ENCODE data around the gene LEMD1. TPM values are rescaled to one million over a fixed set of nuclear protein-coding genes. Genes with fewer than 3 reads are reported as not detected.
"Not testable (repeated sequence)": the region's sequence is repeated elsewhere in the genome, so short reads cannot be mapped to it uniquely, and the experiment has no call there.

Gene LEMD1
- total RNA-seq, 1 experiment from 2014 or later, result 0.27 TPM

DNA sequence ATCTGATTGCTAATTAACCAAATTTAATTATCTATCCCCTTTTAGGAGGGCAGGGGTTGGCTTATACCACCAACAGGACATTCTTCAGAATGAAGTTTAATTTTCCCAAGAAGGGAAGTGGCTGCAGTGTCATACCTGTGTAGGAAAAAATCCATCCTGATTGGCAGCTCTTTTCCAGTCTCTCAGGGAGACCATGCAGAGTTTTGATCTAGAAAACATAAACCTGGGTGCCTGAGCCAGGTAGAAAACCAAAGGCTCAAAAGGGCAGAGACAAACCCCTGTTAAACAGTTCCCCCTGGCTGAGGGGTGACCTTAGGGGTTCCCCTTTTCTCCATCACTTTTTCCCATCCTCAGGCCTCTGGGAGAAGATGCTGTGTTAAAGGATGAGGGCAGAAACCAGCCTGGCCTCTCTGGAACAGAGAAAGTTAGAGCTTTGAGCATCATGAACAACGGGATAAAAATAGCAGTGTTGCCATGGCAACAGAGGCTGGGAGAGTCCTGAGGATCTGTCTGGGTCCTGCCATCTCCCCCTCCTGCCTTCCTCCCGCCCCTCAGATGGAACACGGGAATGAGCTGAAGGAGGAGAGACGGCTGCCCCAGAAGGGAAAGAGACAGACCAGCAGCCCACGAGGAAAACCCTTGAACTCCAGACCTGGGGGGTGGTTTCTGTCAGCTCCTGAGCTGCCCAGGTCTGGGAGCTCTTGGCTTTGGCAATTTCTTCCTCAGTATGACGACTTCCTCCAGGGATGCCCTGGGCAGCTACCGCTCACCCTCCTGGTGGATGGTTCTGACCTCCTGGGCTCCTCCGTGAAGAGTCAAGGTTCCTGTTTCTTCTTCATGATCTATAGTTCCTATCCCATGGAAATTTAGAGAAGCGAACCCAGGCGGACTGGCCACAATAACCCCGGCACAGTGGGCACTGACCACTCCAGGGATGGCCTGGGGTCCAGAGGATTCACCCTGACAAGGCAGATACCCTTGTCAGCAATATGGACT, 14.0 kb upstream of the LEMD1 start:
- no peak for DNase-seq (ENCODE audit: low read depth)
- in situ Hi-C loops (cut with HindIII; ENCODE audit: low pct_unique_long_range_greater_than_20kb, low sequenced_read_pairs), result no loop called here

DNA sequence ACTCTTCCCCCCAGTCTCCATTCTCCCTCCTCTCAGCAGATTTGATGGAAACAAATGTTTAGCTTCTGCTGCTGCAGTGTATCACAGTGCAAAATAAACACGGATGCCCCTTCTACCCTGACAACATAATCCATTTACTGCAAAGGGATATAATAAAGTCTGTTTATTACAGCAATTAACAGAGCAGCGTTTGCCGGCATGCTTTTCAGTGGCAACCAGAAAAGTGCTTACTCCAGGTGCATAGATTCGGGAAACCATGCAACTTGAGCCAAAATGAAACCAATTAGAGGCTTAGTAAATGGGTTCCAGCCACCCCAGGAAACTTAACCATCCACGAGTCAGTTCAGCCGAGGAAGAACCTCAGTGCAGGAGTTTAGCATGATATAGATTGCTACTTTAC, 12.9 kb upstream of the LEMD1 start:
- DNase-seq (ENCODE audit: low read depth), result no peak
- in situ Hi-C loops (cut with HindIII; ENCODE audit: low pct_unique_long_range_greater_than_20kb, low sequenced_read_pairs), result no loop called here

DNA sequence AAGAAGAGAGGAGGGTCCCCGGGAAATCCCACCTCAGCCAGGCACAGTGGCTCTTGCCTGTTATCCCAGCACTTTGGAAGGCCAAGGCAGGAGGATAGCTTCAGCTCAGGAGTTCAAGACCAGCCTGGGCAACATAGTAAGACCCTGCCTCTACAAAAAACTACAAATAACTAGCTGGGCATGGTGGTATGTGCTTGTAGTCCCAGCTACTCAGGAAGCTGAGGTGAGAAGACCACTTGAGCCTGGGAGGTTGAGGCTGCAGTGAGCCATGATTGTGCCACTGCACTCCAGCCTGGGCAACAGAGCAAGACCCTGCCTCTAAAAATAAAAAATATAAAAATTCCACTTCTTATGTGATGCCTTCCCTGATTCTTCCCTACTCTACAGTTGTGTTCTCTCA, 10.8 kb upstream of the LEMD1 start:
- DNase-seq (ENCODE audit: low read depth); in situ Hi-C loops (cut with HindIII; ENCODE audit: low pct_unique_long_range_greater_than_20kb, low sequenced_read_pairs): not testable (repeated sequence)

DNA sequence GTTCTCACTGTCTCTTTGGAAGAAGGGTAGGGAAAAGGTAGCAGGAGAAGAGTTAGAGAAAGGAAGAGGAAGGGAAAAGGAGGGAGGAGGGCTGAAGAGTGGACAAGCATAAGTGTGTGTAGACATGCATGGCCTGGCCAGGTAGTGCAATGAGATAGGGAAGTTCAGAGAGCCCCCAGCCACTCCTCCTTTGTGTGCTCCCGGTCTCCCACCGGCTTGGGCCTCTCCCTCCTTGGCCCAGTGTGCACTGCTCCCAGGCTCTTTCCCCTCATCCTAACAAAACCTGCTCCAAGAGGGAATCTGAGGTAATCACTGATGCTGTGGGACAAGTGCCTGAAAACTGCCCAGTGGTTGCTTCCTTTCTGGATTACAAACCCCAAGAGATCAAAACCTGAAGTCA, 10.3 kb upstream of the LEMD1 start:
- no peak for DNase-seq (ENCODE audit: low read depth)
- in situ Hi-C loops (cut with HindIII; ENCODE audit: low pct_unique_long_range_greater_than_20kb, low sequenced_read_pairs), result no loop called here

DNA sequence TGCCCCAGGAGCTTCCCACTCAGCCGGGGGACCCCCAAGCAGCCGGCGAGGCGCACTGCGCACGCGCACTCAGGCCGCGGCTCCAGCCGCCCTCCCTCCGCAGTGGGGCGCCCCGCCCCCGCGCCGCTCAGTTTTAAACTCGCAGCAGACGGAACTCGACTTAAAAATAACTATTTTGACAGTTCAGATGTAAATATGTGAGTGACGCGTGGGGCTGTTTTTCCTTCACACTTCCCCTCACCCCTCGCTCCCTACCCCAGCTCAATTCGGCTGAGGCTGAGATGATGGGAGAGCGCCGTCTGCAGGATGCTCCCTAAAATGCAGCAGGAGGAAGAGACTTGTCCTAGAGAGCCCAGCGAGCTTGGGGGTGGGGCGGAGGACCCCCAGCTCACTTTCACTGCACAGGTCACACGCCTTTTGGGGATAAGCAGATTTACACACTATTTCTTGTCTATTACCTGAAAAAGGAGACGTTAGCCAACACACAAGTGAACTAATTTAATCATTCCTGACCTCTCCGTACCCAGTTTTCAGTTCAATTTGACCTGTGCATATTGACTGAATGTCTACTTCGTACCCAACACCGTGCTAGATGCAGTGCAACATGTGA, 8.9 kb upstream of the LEMD1 start:
- in situ Hi-C loops (cut with HindIII; ENCODE audit: low pct_unique_long_range_greater_than_20kb, low sequenced_read_pairs), result no loop called here
- peak; percentile 44 for DNase-seq (ENCODE audit: low read depth)

DNA sequence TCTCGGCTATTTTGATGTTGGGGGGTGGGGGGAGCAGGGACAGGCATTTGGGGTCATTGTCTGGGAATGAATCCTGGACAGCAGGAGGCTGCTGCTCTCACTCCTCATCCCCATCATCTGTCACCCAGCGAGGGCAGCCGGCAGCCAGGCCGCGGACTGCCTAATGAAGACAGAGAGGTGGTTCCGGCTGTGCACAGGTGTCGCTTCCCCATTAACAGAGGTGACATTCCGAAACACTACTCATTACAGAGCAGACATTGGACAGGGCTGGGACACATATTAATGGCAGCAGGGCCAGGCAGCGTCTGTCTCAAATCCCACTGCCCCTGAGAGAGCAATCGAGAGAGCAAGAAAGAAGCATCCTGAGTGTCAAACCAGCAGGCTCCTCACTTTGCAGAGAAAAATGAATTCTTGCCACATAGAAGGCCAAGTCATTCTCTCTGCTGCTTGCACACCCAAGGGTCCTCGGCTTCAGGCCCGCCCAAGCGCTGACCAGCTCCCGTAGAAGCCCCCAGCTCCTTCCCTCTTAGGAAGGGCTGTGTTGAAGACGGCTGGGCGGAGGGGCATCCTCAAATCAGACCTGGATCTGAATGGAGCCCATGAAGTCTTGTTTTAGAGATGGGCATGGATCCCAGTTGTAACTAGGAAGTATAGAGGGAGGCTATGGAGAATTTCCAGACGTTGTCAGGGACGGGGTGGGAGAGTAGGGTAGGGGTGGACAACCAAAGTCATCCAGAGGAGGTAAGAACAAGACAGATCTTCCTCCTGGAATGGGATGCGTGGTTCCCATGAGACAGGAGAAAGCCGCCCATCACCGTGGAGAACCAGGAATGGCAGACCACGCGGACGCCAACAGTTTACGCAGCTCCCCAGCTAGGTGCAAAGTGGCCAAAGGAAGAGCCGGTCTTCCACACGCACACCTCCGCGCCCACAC, 8.2 kb upstream of the LEMD1 start:
- in situ Hi-C loops (cut with HindIII; ENCODE audit: low pct_unique_long_range_greater_than_20kb, low sequenced_read_pairs), result no loop called here
- DNase-seq (ENCODE audit: low read depth), result no peak

DNA sequence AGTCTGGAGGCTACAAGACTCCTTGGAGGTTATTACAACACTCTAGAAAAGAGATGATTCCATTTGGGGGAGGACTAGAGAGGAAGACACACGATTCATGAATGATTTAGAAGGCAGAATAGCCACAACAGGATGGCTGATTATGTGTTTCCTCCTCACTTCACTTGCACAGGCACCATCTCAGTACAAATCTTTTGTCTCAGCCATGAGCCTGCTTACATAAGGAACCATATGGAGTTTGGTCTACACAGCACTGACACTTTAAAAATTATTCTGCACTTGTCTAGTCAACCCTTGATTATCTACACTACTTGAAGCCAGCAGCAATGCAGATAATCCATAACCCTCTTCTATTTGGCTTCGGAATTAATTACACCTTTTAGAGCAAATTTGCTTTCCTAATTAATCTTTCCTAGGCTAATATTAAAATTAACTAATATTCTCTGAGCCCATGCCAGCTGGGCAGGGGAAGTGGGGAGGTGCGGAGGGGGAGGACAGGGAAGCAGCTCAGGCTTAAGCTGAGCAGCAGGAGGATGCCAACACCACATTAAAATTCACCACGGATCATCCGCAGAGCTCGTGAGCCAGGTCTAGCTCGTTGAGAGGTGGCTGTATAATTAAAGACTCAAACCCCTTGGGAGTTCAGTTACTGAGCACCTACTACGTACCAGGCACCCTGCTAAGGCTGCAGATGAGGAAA, 3.2 kb upstream of the LEMD1 start:
- DNase-seq (ENCODE audit: low read depth), result no peak
- in situ Hi-C loops (cut with HindIII; ENCODE audit: low pct_unique_long_range_greater_than_20kb, low sequenced_read_pairs), result no loop called here

DNA sequence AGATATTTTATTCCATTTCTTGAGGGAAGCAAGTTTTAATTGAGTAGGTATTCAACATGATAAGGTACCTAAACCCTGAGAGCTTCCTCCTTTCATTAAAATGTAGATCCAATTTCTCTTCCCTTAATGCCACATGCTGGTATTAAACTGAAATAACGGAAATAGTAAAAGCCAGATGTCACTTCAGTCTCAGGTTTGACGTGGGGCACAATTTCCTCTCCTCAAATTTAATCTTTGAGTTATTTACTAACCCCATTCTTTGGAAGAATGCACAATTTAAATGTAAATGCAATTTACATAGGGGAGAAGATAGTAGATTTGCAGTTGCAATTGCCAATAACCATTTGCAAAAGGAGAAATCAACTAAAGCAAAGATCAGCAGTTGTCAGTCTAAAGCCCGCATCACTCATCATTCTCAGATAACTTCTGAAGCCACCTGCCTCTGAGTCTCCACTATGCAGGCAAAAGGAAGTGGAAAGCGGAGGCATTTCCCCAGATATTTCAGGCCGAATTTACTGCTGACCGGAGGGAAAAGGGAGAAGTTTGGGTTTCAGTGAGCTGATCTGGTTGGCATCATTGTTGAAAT, 2.1 kb upstream of the LEMD1 start:
- no peak for DNase-seq (ENCODE audit: low read depth)
- in situ Hi-C loops (cut with HindIII; ENCODE audit: low pct_unique_long_range_greater_than_20kb, low sequenced_read_pairs), result no loop called here

DNA sequence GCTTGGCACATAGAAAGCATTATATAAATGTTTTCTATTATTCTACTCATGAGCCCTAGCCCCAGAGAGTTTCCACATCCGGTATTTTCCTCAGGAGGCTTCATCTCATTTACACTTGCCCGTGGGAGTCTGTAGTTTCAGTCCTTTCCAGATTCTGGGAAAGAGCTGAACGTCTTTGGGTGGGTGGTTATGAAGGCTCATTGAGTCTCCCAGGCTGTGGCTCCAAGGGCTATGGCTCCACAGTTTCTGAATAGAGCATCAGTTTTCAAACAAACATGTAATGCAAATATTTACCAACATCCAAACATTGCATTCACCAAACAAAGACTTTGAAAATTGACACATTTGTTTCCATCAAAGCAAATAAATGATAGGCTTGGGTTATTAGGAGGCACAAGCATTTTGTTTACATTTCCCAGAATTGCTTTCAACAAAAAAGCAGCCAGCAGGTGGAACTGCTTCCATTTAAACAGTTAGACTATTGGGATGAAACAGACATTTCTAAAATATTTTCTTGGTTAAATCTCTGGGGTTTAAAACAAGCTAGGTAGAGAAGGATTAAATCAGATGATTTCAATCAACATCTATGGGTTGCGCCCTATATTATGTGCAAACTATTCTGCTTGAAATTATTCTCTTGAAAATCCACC, 1.3 kb upstream of the LEMD1 start:
- no peak for DNase-seq (ENCODE audit: low read depth)
- in situ Hi-C loops (cut with HindIII; ENCODE audit: low pct_unique_long_range_greater_than_20kb, low sequenced_read_pairs), result no loop called here

DNA sequence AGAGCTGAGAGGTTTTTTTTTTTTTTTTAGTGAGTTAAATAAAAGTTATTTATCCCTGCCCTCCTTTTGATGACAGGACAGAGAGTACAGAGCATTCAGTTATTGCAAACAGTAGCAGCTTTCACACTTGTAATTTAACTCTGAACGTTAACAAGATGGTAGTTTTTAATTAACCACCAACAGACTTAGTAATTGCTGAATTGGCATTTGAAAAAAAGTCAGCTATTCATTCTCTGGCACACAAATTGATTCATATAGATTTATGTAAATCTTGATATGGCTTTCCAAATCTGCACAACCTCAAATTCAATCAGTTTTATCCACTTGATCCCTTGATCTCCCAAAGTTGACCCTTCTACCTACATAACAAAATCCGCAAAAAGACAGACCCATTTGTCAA, 918 bp downstream of the LEMD1 start:
- in situ Hi-C loops (cut with HindIII; ENCODE audit: low pct_unique_long_range_greater_than_20kb, low sequenced_read_pairs), result no loop called here
- DNase-seq (ENCODE audit: low read depth), result no peak

DNA sequence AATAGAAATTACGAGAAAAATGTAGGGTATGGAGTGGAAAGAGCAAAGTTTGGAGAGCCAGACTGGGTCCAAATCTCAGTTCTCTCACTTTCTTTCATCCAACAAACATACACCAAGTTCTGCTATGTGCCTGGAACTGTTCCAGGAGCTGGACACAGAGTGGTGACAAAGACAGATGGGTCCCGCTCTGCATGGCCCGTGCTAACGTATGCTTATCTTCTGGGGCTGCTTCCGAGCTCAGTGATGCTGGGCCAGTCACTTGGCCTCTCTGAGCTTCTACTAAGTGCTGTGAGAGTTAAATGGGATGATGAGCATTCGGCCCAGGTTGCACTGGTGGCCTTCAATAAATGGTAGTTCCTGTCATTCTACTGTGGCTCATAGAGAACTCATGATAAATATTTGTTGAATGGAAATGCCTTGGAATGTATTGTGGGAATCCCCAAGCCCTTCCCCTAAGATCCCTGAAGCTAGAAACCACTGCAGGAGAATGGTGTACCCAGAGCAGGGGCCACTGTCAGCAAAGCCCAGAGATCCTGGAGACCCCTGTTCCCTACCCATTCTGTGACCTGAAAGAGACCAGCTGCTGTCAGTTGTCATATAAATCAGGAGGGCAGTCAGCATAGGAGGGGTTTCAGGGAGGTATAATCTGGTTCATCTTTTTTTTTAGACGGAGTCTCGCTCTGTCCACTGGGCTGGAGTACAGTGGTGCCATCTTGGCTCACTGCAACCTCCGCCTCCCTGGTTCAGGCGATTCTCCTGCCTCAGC, 3.8 kb downstream of the LEMD1 start:
- in situ Hi-C loops (cut with HindIII; ENCODE audit: low pct_unique_long_range_greater_than_20kb, low sequenced_read_pairs), result no loop called here
- no peak for DNase-seq (ENCODE audit: low read depth)

DNA sequence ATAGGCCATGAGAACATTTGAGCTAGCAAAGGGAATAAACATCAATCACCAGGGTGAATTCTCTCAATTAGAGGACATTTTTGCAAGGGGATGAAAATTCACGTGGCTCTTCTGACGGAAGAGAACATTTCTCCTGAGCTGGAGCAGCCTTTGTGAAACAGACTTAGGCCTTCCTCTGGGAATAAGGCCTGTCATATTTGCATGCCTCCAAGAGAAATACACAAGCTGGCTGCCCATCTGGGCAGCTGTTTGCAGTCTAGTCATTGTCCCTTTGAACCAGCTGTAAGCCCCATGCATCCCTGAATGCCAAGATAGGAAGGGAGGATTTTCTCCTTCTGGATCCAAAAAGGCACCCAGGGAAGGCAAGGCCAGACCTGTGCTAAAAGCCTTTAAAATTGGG, 5.5 kb downstream of the LEMD1 start:
- in situ Hi-C loops (cut with HindIII; ENCODE audit: low pct_unique_long_range_greater_than_20kb, low sequenced_read_pairs), result no loop called here
- DNase-seq (ENCODE audit: low read depth), result no peak

DNA sequence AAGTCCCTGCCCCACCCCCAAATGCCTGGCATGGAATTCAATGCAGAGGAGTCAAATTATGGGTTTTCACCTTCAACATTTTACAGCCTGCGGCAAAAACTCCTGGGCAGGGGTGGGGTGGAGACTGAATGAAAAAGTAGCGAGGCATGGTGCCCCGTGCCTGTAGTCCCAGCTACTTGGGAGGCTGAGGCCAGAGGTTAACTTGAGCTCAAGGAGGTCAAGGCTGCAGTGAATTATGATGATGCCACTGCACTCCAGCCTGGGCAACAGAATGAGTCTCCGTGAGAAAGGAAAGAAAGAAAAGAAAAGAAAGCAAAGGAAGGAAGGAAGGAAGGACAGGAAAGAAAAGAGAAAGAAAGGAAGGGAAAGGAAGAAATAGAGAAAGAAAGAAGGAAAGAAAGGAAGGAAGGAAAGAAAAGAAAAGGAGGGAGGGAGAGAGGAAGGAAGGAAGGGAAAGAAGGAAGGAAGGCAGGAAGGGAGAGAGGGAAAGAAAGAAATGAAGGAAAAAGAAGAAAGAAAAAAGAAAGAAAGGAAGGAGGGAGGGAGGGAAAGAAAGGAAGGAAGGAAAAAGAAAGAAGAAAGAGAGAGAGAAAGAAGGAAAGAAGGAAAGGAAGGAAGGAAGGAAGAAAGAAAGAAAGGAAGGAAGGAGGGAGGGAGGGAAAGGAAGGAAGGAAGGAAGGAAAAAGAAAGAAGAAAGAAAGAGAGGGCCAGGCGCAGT, 11.1 kb downstream of the LEMD1 start:
- in situ Hi-C loops (cut with HindIII; ENCODE audit: low pct_unique_long_range_greater_than_20kb, low sequenced_read_pairs), result no loop called here

DNA sequence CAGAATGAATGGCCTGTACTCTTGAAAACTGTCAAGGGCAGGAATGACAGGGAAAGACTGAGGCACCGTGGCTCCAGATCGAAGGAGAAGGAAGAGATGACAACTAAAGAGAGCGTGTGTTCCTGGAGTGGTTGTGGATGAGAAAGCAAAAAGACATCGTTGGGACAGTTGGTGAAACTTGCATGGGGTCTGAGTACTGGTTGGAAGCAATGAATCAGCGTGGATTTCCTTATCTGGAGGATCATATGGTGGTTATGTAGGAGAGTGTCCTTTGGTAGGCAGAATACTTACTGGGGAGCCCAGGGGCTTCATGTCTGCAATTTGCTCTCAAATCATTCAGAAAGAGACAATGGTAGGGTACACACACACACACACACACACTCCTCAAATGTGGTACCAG, 13.9 kb downstream of the LEMD1 start:
- in situ Hi-C loops (cut with HindIII; ENCODE audit: low pct_unique_long_range_greater_than_20kb, low sequenced_read_pairs), result no loop called here
- DNase-seq (ENCODE audit: low read depth), result no peak

More for the DNA sequence above, 11.1 kb downstream of the LEMD1 start:
- DNase-seq (ENCODE audit: low read depth), result no peak

DNA sequence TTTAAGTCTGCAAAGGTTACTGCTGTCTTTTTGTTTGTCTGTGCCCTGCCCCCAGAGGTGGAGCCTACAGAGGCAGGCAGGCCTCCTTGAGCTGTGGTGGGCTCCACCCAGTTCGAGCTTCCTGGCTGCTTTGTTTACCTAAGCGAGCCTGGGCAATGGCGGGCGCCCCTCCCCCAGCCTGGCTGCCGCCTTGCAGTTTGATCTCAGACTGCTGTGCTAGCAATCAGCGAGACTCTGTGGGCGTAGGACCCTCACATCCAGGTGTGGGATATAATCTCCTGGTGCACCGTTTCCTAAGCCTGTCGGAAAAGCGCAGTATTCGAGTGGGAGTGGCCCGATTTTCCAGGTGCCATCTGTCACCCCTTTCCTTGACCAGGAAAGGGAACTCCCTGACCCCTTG, 15.6 kb downstream of the LEMD1 start:
- DNase-seq (ENCODE audit: low read depth); in situ Hi-C loops (cut with HindIII; ENCODE audit: low pct_unique_long_range_greater_than_20kb, low sequenced_read_pairs): not testable (repeated sequence)

DNA sequence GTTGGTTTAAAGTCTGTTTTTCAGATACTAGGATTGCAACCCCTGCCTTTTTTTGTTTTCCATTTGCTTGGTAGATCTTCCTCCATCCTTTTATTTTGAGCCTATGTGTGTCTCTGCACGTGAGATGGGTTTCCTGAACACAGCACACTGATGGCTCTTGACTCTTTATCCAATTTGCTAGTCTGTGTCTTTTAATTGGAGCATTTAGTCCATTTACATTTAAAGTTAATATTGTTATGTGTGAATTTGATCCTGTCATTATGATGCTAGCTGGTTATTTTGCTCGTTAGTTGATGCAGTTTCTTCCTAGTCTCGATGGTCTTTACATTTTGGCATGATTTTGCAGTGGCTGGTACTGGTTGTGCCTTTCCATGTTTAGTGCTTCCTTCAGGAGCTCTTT, 17.4 kb downstream of the LEMD1 start:
- DNase-seq (ENCODE audit: low read depth); in situ Hi-C loops (cut with HindIII; ENCODE audit: low pct_unique_long_range_greater_than_20kb, low sequenced_read_pairs): not testable (repeated sequence)
